Thoracic aorta endothelial cell (primary cell): ENCODE measurements around the gene ACOT11. TPM values are rescaled to one million over a fixed set of nuclear protein-coding genes. Genes with fewer than 3 reads are reported as not detected.

ENCODE experiments used
- small RNA-seq: library from RNA; depleted of rRNA; stranded (forward); fragments of <200 nt; gene quantifications from one replicate; pipeline ENCODE3, GENCODE V24; 2012
- total RNA-seq: library from RNA; depleted of rRNA; stranded (reverse); fragments of >200 nt; gene quantifications from 2 replicates; pipeline ENCODE4 v1.2.3, GENCODE V29; 2012

ACOT11 gene
- total RNA-seq: 4.1 and 8.7 TPM in 2 replicates

GRCh38 chr1:54547601-54548388 is at the start of gene ACOT11:
Gene ACOT11, plus strand, starts transcription at chr1:54548228. Its CDS starts 82 bp downstream, at chr1:54548310.

DNA sequence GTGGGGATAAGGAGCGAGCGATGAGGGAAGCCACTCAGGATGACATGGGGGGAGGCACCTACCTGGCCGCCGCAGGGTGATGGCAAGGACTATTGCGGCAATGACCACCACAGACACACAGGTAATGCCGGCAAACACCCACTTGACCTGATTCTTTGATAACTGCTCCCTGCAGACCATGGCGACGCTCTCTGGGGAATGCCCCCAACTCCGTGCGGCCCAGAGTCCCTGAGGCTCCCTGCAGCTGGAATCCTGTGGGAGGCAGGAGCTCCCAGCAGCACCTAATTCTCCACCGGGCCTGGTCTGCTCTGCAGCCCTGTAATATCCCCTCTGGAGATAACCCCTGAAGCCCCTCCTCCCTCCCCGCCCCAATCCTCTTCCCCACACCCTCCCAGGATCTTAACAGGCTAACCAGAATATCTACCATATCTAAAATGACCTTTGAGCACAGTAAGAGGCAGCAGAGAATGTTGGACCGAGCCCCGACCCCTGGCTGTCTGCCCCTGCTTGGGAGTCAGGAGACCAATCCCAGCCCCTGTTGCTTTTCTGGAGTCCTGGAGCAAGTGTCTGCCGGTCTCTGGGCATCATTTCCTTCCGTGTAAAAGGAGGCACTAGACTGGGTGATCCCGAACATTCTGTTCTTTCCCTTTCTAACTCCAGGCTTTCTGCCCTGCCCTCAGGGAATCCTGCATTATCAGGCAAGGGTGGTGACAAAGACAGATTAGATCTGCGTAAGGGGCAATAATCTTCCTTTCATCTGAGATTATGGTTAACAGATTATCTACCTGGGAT is 75.4 kb downstream of the ACOT11 start, which contains the start of gene FAM151A:
FAM151A (minus strand) TSS at position 310 of the 792 bp plus-strand sequence; CDS start at position 180, 130 bp downstream.

GRCh38 chr1:54640863-54641836 is 93.1 kb downstream of the ACOT11 start, which contains the start of gene MROH7:
Gene MROH7, plus strand, starts transcription at chr1:54641786. Its CDS starts 11,141 bp downstream, at chr1:54652927.

Small RNAs within 50 kb of the gene (small RNA-seq; reads per million reads assigned to genes)
- not detected for gene AC099796.2

Other genes with a start within 250 kb of the ACOT11 start
- gene SSBP3, start 141.8 kb upstream of the ACOT11 start, total RNA-seq: 27.3 and 31.1 TPM in 2 replicates
- not detected in 2 replicates for gene FAM151A, start 75.3 kb downstream of the ACOT11 start, total RNA-seq
- under 0.01 and 0.14 TPM in 2 replicates for gene MROH7, start 93.6 kb downstream of the ACOT11 start, total RNA-seq
- gene TTC4, start 167.6 kb downstream of the ACOT11 start, total RNA-seq: 41.6 and 47.0 TPM in 2 replicates
- gene PARS2, start 216.3 kb downstream of the ACOT11 start, total RNA-seq: 2.0 and 4.1 TPM in 2 replicates